ENCODE results near the gene FAM200C. TPM values are rescaled to one million over a fixed set of nuclear protein-coding genes. Genes with fewer than 3 reads are reported as not detected.
A peak's percentile ranks its signal among the peaks of the same experiment; 100 is the strongest.

The FAM200C gene
- total and polyA plus RNA-seq, 9 donors: 4.8 to 14.3 (median 8.0) TPM

- intact Hi-C loops (cut with DNase I): no loop called here
- TF ChIP-seq EP300 (IDR thresholded peaks at IDR 0.05): no peak
- H3K4me1 ChIP-seq (ENCODE audit: insufficient read depth): no peaks in the 10 kb centered on the region
These were observed 45.3 kb upstream of the FAM200C start for GRCh38 chr5:160445132-160445531.

GRCh38 chr5:160444407-160444806, 44.6 kb upstream of the FAM200C start:
- 69 to 80% (median 71%) methylated on average over 1 of the region's 1 CpG for WGBS, 3 donors

More at GRCh38 chr5:160445132-160445531, 45.3 kb upstream of the FAM200C start:
- Histone ChIP-seq H3K9me3 (no peaks in the 10 kb centered on the region), H3K36me3 (no peaks in the 10 kb centered on the region), H3K27me3 (no peaks in the 10 kb centered on the region), H3K4me3 (no peak overlapping the region), H3K27ac (no peak overlapping the region)
- 58 to 78% (median 61%) methylated on average over 1 of the region's 1 CpG for WGBS, 3 donors
- no peak for DNase-seq

GRCh38 chr5:160442824-160443431, 43.1 kb upstream of the FAM200C start:
- no peak overlapping the region for H3K4me3 ChIP-seq
- TF ChIP-seq POLR2A (IDR thresholded peaks at IDR 0.05) (no peak), EP300 (IDR thresholded peaks at IDR 0.05) (no peak), CTCF (IDR thresholded peaks at IDR 0.05) (no peak)
- no peaks in the 10 kb centered on the region for H3K4me1 ChIP-seq (ENCODE audit: insufficient read depth)
- 81 to 85% (median 84%) methylated on average over 4 of the region's 4 CpGs for WGBS, 3 donors
- intact Hi-C loops (cut with DNase I): no loop called here
- no peaks in the 10 kb centered on the region for H3K27me3 ChIP-seq
- H3K36me3 ChIP-seq: no peaks in the 10 kb centered on the region
- DNase-seq: no peak
- no peak overlapping the region for H3K27ac ChIP-seq
- no peaks in the 10 kb centered on the region for H3K9me3 ChIP-seq

More at GRCh38 chr5:160444407-160444806, 44.6 kb upstream of the FAM200C start:
- Histone ChIP-seq H3K36me3 (no peaks in the 10 kb centered on the region), H3K27me3 (no peaks in the 10 kb centered on the region), H3K27ac (no peak overlapping the region), H3K4me3 (no peak overlapping the region), H3K4me1 (ENCODE audit: insufficient read depth) (no peaks in the 10 kb centered on the region), H3K9me3 (no peaks in the 10 kb centered on the region)
- DNase-seq: no peak
- intact Hi-C loops (cut with DNase I): no loop called here
- TF ChIP-seq POLR2A (IDR thresholded peaks at IDR 0.05) (no peak), CTCF (IDR thresholded peaks at IDR 0.05) (no peak), EP300 (IDR thresholded peaks at IDR 0.05) (no peak)

GRCh38 chr5:160441311-160441781, 41.5 kb upstream of the FAM200C start:
- Histone ChIP-seq H3K4me1 (ENCODE audit: insufficient read depth) (no peaks in the 10 kb centered on the region), H3K4me3 (no peak overlapping the region), H3K27ac (no peak overlapping the region), H3K27me3 (no peaks in the 10 kb centered on the region), H3K9me3 (no peaks in the 10 kb centered on the region), H3K36me3 (no peaks in the 10 kb centered on the region)
- WGBS, 3 donors: 15 to 54% (median 54%) methylated on average over 1 of the region's 1 CpG
- no peak for TF ChIP-seq EP300 (IDR thresholded peaks at IDR 0.05)
- TF ChIP-seq CTCF (IDR thresholded peaks at IDR 0.05): no peak
- TF ChIP-seq POLR2A (IDR thresholded peaks at IDR 0.05): no peak
- intact Hi-C loops (cut with DNase I): no loop called here
- DNase-seq: no peak

- intact Hi-C loops (cut with DNase I): no loop called here
- H3K27me3 ChIP-seq: no peaks in the 10 kb centered on the region
- H3K9me3 ChIP-seq: no peaks in the 10 kb centered on the region
- H3K36me3 ChIP-seq: no peaks in the 10 kb centered on the region
- peak overlapping the region; percentile 33 for H3K4me3 ChIP-seq
- peak; percentile 61 to 86 (median 81) for DNase-seq
- 0 to 2% (median 0%) methylated on average over 11 of the region's 11 CpGs for WGBS, 3 donors
- TF ChIP-seq POLR2A (IDR thresholded peaks at IDR 0.05) (no peak), CTCF (IDR thresholded peaks at IDR 0.05) (peak; percentile 74 to 90 (median 76)), EP300 (IDR thresholded peaks at IDR 0.05) (no peak)
- no peaks in the 10 kb centered on the region for H3K4me1 ChIP-seq (ENCODE audit: insufficient read depth)
- no peak overlapping the region for H3K27ac ChIP-seq
These were observed 39.3 kb upstream of the FAM200C start for GRCh38 chr5:160439205-160439600.

Measured in ovary (tissue), 9 donors.